PC-9 (cell line): ENCODE measurements around the gene PRSS23. TPM values are rescaled to one million over a fixed set of nuclear protein-coding genes. Genes with fewer than 3 reads are reported as not detected.

Experiments used
- BruUV-seq: library from RNA; stranded (reverse); fragments of 400-500 nt; replicated peaks from 2 replicates; lab custom pipeline; 2021; lab: Mats Ljungman, UMichigan
- CTCF ChIA-PET: fragments of 300-600 bp; sonication (Branson Sonifier 250); formaldehyde crosslinking; loops from one replicate; lab custom pipeline; 2022; ENCODE audit warnings: antibody characterized with exemption; lab: Charles Lee
- POLR2A ChIA-PET: fragments of 300-600 bp; sonication (Branson Sonifier 250); formaldehyde crosslinking; loops from one replicate; lab custom pipeline; 2022; ENCODE audit warnings: antibody characterized with exemption; ENCODE audit not compliant: unreplicated experiment; lab: Charles Lee
- DNase-seq, 2 experiments: peaks; one replicate each; pipeline versions ENCODE4 v3.0.0 to v3.0.0-alpha.2; 2015 to 2022; ENCODE audit warnings: mixed read lengths in 1 of 2
- H2AFZ ChIP-seq: fragments of 200-600 bp; sonication (generic); 2 replicates; pipeline ENCODE4 v1.8.1; 2017; ENCODE audit warnings: antibody characterized with exemption
- H3F3A ChIP-seq: fragments of 200-600 bp; sonication (generic); 2 replicates; pipeline ENCODE4 v1.8.1; 2017; ENCODE audit warnings: antibody characterized with exemption, mild to moderate bottlenecking, low read depth; ENCODE audit not compliant: insufficient read depth
- H3K27ac ChIP-seq: fragments of 200-600 bp; sonication (generic); 2 replicates; pipeline ENCODE4 v1.6.1; 2016; ENCODE audit warnings: mixed run types
- H3K27me3 ChIP-seq: fragments of 200-600 bp; sonication (generic); 2 replicates; pipeline ENCODE4 v1.6.1; 2016; ENCODE audit warnings: low read depth, mixed run types; ENCODE audit not compliant: insufficient read depth
- H3K36me3 ChIP-seq: fragments of 200-600 bp; sonication (generic); 2 replicates; pipeline ENCODE4 v1.6.1; 2016; ENCODE audit warnings: low read depth, mixed run types
- H3K4me1 ChIP-seq: fragments of 200-600 bp; sonication (generic); replicated peaks from 2 replicates; pipeline ENCODE4 v1.6.1; 2016; ENCODE audit warnings: mixed run types; ENCODE audit not compliant: insufficient read depth
- H3K4me2 ChIP-seq: fragments of 200-600 bp; sonication (generic); 2 replicates; pipeline ENCODE4 v1.6.1; 2017; ENCODE audit warnings: mixed run types
- H3K4me3 ChIP-seq: fragments of 200-600 bp; sonication (generic); 2 replicates; pipeline ENCODE4 v1.6.1; 2016; ENCODE audit warnings: mixed run types
- H3K79me2 ChIP-seq: fragments of 200-600 bp; sonication (generic); 2 replicates; pipeline ENCODE4 v1.6.1; 2017; ENCODE audit warnings: low read depth, mixed run types
- H3K9me2 ChIP-seq: fragments of 200-600 bp; sonication (generic); 2 replicates; pipeline ENCODE4 v1.8.1; 2017; ENCODE audit warnings: mild to moderate bottlenecking; ENCODE audit not compliant: insufficient read depth
- H3K9me3 ChIP-seq: fragments of 200-600 bp; sonication (generic); 2 replicates; pipeline ENCODE4 v1.8.1; 2016; ENCODE audit warnings: low read depth; ENCODE audit not compliant: insufficient read depth
- H4K20me1 ChIP-seq: fragments of 200-600 bp; sonication (generic); 2 replicates; pipeline ENCODE4 v1.8.1; 2017; ENCODE audit not compliant: insufficient read depth
- EZH2 ChIP-seq: fragments of 200-600 bp; sonication (generic); IDR thresholded peaks from 2 replicates; pipeline ENCODE4 v1.8.0; 2017; ENCODE audit warnings: antibody characterized with exemption, low read depth
- intact Hi-C: fragments of 100-400 bp; cut with micrococcal nuclease; formaldehyde crosslinking; loops from one replicate; pipeline ENCODE4 v1.10.0; 2022; ENCODE audit not compliant: unreplicated experiment
- total RNA-seq: library from RNA; stranded (reverse); gene quantifications from 2 replicates; pipeline ENCODE4 v1.2.3, GENCODE V29; 2021
- TF ChIP-seq, protein P1 (sequence below): fragments of 200-600 bp; sonication (generic); conservative IDR thresholded peaks from 2 replicates; pipeline ENCODE4 v1.6.1; 2017; ENCODE audit warnings: mixed run types, antibody characterized with exemption, mild to moderate bottlenecking, moderate library complexity

PRSS23 gene
- total RNA-seq, 1 experiment from 2014 or later, result 235 TPM

DNA sequence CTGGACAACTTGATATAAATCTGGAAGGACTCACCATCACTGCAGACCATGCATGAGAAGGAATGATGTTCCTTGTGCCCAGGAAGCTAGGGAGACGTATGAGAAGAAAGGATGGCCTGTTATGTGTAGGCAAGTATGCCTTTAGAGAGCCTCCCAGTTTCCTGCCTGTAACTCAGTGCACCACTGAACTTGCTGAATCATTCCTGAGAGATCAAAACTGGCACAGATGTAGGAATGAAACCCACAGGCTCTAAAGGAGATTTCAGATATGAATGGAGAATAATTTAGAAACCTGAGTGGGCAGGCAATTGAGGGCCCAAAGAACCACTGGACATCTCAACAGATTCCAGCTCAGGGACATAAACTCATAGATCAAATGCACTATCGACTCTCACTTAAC, 38.4 kb upstream of the PRSS23 start:
- TF ChIP-seq EZH2, result no peak
- TF ChIP-seq, protein P1, sequence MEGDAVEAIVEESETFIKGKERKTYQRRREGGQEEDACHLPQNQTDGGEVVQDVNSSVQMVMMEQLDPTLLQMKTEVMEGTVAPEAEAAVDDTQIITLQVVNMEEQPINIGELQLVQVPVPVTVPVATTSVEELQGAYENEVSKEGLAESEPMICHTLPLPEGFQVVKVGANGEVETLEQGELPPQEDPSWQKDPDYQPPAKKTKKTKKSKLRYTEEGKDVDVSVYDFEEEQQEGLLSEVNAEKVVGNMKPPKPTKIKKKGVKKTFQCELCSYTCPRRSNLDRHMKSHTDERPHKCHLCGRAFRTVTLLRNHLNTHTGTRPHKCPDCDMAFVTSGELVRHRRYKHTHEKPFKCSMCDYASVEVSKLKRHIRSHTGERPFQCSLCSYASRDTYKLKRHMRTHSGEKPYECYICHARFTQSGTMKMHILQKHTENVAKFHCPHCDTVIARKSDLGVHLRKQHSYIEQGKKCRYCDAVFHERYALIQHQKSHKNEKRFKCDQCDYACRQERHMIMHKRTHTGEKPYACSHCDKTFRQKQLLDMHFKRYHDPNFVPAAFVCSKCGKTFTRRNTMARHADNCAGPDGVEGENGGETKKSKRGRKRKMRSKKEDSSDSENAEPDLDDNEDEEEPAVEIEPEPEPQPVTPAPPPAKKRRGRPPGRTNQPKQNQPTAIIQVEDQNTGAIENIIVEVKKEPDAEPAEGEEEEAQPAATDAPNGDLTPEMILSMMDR, result no peak
- no peaks in the 10 kb centered on the region for H3F3A ChIP-seq
- H3K27me3 ChIP-seq, result no peaks in the 10 kb centered on the region
- no peak overlapping the region for H3K27ac ChIP-seq
- H3K79me2 ChIP-seq, result no peaks in the 10 kb centered on the region
- no peaks in the 10 kb centered on the region for H3K36me3 ChIP-seq
- H2AFZ ChIP-seq, result peak overlapping the region; percentile 58; the same call in 1 of the 2 replicates
- H3K4me1 ChIP-seq, result no peaks in the 10 kb centered on the region
- H4K20me1 ChIP-seq, result no peaks in the 10 kb centered on the region
- no peaks in the 10 kb centered on the region for H3K9me3 ChIP-seq
- DNase-seq, result no peak
- no peak overlapping the region for H3K4me2 ChIP-seq
- no peak overlapping the region for H3K4me3 ChIP-seq
- intact Hi-C loops, result no loop called here
- no TSS peak for BruUV-seq
- ChIA-PET POLR2A (interaction anchor here (0.7 kb wide), 1 partner anchor 294 kb away, joined by 3 read pairs; no protein-coding TSS in a partner anchor), CTCF (no interaction called here)
- H3K9me2 ChIP-seq, result no peaks in the 10 kb centered on the region

DNA sequence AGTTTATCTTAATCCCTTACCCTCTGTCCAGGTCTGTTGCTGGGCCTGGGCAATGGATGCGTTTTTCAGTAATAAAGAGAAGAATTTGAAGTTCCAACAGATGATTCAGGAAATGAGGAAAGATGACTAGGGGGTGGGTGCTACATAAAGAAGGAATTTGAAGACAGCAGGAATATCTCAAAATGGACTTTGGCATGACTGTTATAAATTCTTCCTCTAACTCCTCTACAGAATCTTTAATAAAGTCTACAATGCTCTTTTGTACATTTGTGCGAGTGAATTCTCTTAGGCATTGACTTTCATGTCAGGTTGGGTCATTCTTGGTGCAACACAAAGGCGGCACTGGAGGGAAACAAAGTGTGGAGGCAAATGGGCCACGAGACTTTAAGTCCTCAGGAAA, 35.1 kb upstream of the PRSS23 start:
- Histone ChIP-seq H3K79me2 (no peaks in the 10 kb centered on the region), H2AFZ (no peak overlapping the region), H3F3A (no peaks in the 10 kb centered on the region), H3K27ac (no peak overlapping the region), H3K9me3 (no peaks in the 10 kb centered on the region), H3K36me3 (no peaks in the 10 kb centered on the region), H3K27me3 (no peaks in the 10 kb centered on the region), H3K4me3 (no peak overlapping the region), H3K4me1 (no peaks in the 10 kb centered on the region), H3K9me2 (no peaks in the 10 kb centered on the region), H3K4me2 (no peak overlapping the region), H4K20me1 (no peaks in the 10 kb centered on the region)
- ChIA-PET CTCF (no interaction called here), POLR2A (no interaction called here)
- TF ChIP-seq EZH2, result no peak
- TF ChIP-seq, protein P1, result no peak
- intact Hi-C loops, result no loop called here
- BruUV-seq, result no TSS peak
- DNase-seq, result no peak

DNA sequence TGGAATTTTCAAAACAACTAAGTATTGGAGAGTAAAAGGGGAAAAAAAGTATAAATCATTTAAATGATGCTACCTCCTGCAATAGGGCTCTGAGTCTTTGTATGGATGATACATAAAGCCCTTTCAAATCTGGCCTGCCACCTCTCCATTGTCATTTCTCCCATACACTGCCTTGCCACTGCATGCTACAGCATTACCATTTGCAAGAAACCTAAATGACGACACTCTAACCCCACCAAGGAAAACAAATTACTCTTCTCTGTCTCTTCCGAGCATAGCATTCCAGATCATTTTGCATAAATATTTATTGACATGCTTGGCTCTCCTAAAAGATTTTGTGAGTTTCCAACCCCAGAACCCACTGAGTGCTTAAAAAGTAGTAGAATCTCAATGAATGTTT, 34.5 kb upstream of the PRSS23 start:
- H3K4me2 ChIP-seq, result no peak overlapping the region
- no peak for DNase-seq
- ChIA-PET POLR2A (no interaction called here), CTCF (no interaction called here)
- H4K20me1 ChIP-seq, result no peaks in the 10 kb centered on the region
- intact Hi-C loops, result no loop called here
- no peaks in the 10 kb centered on the region for H3K36me3 ChIP-seq
- no peaks in the 10 kb centered on the region for H3K9me3 ChIP-seq
- H3K9me2 ChIP-seq, result no peaks in the 10 kb centered on the region
- no TSS peak for BruUV-seq
- H3K27me3 ChIP-seq, result no peaks in the 10 kb centered on the region
- H3K27ac ChIP-seq, result no peak overlapping the region
- H3K79me2 ChIP-seq, result no peaks in the 10 kb centered on the region
- no peak overlapping the region for H2AFZ ChIP-seq
- no peaks in the 10 kb centered on the region for H3K4me1 ChIP-seq
- no peak overlapping the region for H3K4me3 ChIP-seq
- TF ChIP-seq, protein P1, result no peak
- no peak for TF ChIP-seq EZH2
- H3F3A ChIP-seq, result no peaks in the 10 kb centered on the region
